Kidney (tissue), 14 donors: Measurements from ENCODE around the gene FLCN. TPM values are rescaled to one million over a fixed set of nuclear protein-coding genes. Genes with fewer than 3 reads are reported as not detected.

Experiments
- DNase-seq, 5 donors: peaks; one replicate each; pipeline ENCODE4 v3.0.0-alpha.2; 2013 to 2020
- FAIRE-seq: peaks from 2 replicates; lab custom pipeline; 2012; peaks lifted over from hg19 to GRCh38; lab: Jason Lieb, UNC
- H3K27ac ChIP-seq, 2 donors: one replicate each; pipeline ENCODE4 v1.7.0; 2013; ENCODE audit warnings: low read depth in 2 of 2, low read length in 2 of 2, inconsistent platforms in 1 of 2
- H3K27me3 ChIP-seq: one replicate; pipeline ENCODE4 v1.7.1; 2013; ENCODE audit warnings: low read length, inconsistent platforms; ENCODE audit not compliant: control insufficient read depth, insufficient read depth
- H3K36me3 ChIP-seq, 3 donors: one replicate each; pipeline versions ENCODE4 v1.7.0 to v1.7.1; 2013; ENCODE audit warnings: low read length in 3 of 3, control low read depth in 1 of 3, inconsistent platforms in 1 of 3; ENCODE audit not compliant: insufficient read depth in 3 of 3, control insufficient read depth in 2 of 3
- H3K4me1 ChIP-seq, 3 donors: one replicate each; pipeline versions ENCODE4 v1.7.0 to v1.7.1; 2013; ENCODE audit warnings: low read length in 3 of 3, inconsistent platforms in 1 of 3, low read depth in 1 of 3; ENCODE audit not compliant: control insufficient read depth in 2 of 3, insufficient read depth in 2 of 3
- H3K4me3 ChIP-seq, 3 donors: one replicate each; pipeline versions ENCODE4 v1.7.0 to v1.8.1; 2013; ENCODE audit warnings: low read length in 3 of 3, control low read depth in 1 of 3, inconsistent platforms in 1 of 3
- H3K9ac ChIP-seq, 3 donors: one replicate each; pipeline versions ENCODE4 v1.7.0 to v1.7.1; 2013; ENCODE audit warnings: low read length in 3 of 3, control low read depth in 1 of 3, inconsistent platforms in 1 of 3
- H3K9me3 ChIP-seq, 3 donors: one replicate each; pipeline versions ENCODE4 v1.7.0 to v1.7.1; 2013; ENCODE audit warnings: low read length in 3 of 3, control low read depth in 1 of 3, inconsistent platforms in 1 of 3; ENCODE audit not compliant: control insufficient read depth in 2 of 3, insufficient read depth in 1 of 3
- intact Hi-C: fragments of 100-400 bp; cut with DNase I; formaldehyde crosslinking; loops from one replicate; pipeline ENCODE4 v1.11.1; 2022
- polyA plus RNA-seq: library from polyadenylated mRNA; stranded (reverse); fragments of 350-450 nt; fragmentation: Illumina TruSeq; extraction: RNeasy Lipid Tissue Mini Kit (QIAGEN cat#74804); gene quantifications from one replicate; pipeline ENCODE4 v1.2.3, GENCODE V29; 2014; ENCODE audit warnings: low read depth, low replicate concordance; ENCODE audit not compliant: insufficient read depth
- total RNA-seq: library from RNA; stranded (reverse); fragmentation: NEBNext Ultra II Directional; extraction: Animal tissue kit (Norgen Biotek cat#: 25700); gene quantifications from one replicate; pipeline ENCODE4 v1.2.1, GENCODE V29; 2021
- TF ChIP-seq, protein P1 (sequence below): IDR thresholded peaks from 3 replicates; pipeline ENCODE4 v1.5.1; 2012; ENCODE audit warnings: mild to moderate bottlenecking, moderate library complexity, borderline replicate concordance; ENCODE audit not compliant: insufficient read depth; ENCODE audit errors: extremely low read depth
- donor health status: control.
- donor health status: control.
- donor health status: control.
- donor health status: control.
- donor health status: control.
- donor health status: DM: yes; HTN: yes; CAD: no.
- donor health status: Normal renal cell carcinoma (clear cell type).

Gene FLCN
- total and polyA plus RNA-seq, 2 donors from 2014 or later = 14.2 to 44.4 TPM

DNA sequence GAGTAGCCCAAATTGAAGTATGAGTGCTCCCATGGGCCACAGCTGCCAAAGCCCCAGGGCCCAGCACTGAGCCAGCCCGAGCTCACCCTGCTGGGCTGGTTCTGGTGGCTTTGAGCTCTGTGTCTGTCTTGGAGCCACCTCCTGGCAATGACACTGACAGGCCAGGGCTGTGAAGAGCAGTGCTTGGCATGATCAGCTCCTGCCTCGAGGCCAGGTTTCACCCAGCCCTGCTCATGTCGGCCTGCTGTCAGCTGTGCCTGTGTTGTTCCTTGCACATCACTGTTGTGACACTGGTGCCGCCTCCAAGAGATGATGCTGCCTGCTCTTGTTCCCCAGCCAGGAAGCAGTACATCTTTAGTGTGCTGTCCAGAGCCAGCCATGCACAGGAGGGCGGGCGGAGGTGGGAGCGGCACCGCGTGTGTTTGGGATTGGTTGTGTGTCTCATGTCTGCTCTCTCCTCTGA lies 56.8 kb downstream of the FLCN start:
- H3K9ac ChIP-seq = no peak overlapping the region
- no peak for FAIRE-seq
- peaks cover 3 to 63% (median 63%) of the 10 kb centered on the region in 3 donors for H3K36me3 ChIP-seq
- intact Hi-C loops = no loop called here
- H3K4me1 ChIP-seq = no peaks in the 10 kb centered on the region
- H3K27me3 ChIP-seq = no peaks in the 10 kb centered on the region
- TF ChIP-seq, protein P1, sequence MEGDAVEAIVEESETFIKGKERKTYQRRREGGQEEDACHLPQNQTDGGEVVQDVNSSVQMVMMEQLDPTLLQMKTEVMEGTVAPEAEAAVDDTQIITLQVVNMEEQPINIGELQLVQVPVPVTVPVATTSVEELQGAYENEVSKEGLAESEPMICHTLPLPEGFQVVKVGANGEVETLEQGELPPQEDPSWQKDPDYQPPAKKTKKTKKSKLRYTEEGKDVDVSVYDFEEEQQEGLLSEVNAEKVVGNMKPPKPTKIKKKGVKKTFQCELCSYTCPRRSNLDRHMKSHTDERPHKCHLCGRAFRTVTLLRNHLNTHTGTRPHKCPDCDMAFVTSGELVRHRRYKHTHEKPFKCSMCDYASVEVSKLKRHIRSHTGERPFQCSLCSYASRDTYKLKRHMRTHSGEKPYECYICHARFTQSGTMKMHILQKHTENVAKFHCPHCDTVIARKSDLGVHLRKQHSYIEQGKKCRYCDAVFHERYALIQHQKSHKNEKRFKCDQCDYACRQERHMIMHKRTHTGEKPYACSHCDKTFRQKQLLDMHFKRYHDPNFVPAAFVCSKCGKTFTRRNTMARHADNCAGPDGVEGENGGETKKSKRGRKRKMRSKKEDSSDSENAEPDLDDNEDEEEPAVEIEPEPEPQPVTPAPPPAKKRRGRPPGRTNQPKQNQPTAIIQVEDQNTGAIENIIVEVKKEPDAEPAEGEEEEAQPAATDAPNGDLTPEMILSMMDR = no peak
- no peaks in the 10 kb centered on the region for H3K9me3 ChIP-seq
- DNase-seq = no peak
- no peak overlapping the region for H3K27ac ChIP-seq
- no peak overlapping the region for H3K4me3 ChIP-seq

DNA sequence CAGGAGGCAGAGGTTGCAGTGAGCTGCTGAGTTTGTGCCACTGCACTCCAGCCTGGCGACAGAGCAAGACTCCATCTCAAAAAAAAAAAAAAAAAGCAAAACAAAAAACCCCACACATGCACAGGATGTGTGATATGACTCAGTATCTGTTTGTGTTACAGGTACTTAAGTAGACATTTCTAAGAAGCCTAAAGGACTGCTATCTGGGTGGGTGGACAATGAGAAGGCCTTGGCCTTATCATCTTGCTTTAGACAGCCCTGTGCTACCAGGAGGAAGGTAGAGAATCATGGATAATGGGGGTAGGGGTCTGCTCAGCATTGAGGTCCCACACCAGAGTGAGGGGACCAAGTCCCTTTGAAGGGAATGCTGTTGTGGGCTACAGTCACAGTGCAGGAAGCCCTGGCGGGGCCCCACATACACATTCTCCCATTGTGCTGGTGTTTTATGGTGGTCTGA lies 57.6 kb downstream of the FLCN start:
- H3K4me3 ChIP-seq = no peak overlapping the region
- intact Hi-C loops = no loop called here
- H3K27ac ChIP-seq = no peak overlapping the region
- TF ChIP-seq, protein P1 = no peak
- peaks cover 3 to 71% (median 67%) of the 10 kb centered on the region in 3 donors for H3K36me3 ChIP-seq
- no peaks in the 10 kb centered on the region for H3K27me3 ChIP-seq
- no peak for DNase-seq
- no peaks in the 10 kb centered on the region for H3K9me3 ChIP-seq
- no peaks in the 10 kb centered on the region for H3K4me1 ChIP-seq
- FAIRE-seq = no peak
- H3K9ac ChIP-seq = no peak overlapping the region

DNA sequence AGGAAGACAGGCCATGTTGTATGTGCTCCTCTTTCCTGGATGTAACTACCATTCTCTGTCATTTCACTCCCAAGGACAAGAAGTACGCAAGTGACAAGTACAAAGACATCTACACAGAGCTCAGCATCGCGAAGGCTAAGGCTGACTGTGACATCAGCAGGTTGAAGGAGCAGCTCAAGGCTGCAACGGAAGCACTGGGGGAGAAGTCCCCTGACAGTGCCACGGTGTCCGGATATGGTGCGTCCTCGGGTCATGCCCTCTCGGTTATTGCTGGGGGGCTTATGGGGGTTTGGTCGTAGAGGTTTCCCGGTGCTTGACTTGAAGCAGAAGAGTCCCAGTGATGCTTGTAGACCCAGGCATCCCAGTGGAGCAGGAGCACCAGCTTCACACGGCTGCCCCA lies 59.8 kb downstream of the FLCN start:
- Histone ChIP-seq H3K36me3 (peaks cover 6 to 83% (median 61%) of the 10 kb centered on the region in 3 donors), H3K9ac (no peak overlapping the region), H3K27me3 (no peaks in the 10 kb centered on the region), H3K9me3 (no peaks in the 10 kb centered on the region), H3K4me3 (no peak overlapping the region), H3K27ac (no peak overlapping the region), H3K4me1 (peaks cover 0 to 4% (median 0%) of the 10 kb centered on the region in 3 donors)
- no peak for DNase-seq
- no peak for FAIRE-seq
- TF ChIP-seq, protein P1 = no peak
- intact Hi-C loops = no loop called here

DNA sequence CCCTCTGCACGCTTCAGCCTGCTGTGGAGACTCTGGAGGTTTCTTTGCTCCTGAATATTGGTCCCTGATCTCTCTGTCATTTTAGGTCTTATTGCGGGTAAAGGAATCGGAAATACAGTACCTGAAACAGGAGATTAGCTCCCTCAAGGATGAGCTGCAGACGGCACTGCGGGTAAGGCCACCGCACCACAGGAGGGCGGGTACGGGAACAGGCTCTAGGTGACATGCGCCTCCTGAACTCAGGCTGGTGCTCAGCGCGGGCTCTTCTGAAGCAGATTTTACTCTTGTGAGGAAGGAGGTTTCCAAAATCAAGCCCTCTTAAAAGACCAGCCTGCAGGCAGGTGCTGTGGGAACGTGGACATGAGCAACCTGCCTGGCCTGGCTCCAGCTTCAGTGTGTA lies 60.6 kb downstream of the FLCN start:
- TF ChIP-seq, protein P1 = no peak
- peaks cover 0 to 7% (median 0%) of the 10 kb centered on the region in 3 donors for H3K4me1 ChIP-seq
- H3K27me3 ChIP-seq = no peaks in the 10 kb centered on the region
- intact Hi-C loops = no loop called here
- no peak overlapping the region for H3K27ac ChIP-seq
- H3K36me3 ChIP-seq = peaks cover 6 to 86% (median 59%) of the 10 kb centered on the region in 3 donors
- H3K9ac ChIP-seq = no peak overlapping the region
- DNase-seq (no peak), FAIRE-seq (no peak)
- no peak overlapping the region for H3K4me3 ChIP-seq
- H3K9me3 ChIP-seq = no peaks in the 10 kb centered on the region
